ENCODE measurements around the gene STK11.

STK11 gene

DNA sequence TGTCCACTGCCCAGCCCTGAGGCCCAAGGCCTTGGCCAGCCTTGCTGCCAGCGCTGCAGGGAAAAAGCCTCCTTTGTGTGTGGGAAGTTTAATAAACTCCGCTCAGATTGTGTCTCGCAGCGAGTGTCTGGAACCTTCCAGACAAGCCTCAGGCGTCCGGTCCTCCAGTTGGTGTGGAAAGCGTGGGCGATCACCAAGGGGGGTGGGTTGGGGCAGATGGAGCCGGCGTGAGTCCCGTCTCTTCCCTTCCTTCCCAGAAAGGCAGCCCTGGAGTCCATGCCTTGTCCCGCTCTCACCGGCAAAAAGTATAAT, 4.6 kb downstream of the STK11 start:
- no peak for DNase-seq

DNA sequence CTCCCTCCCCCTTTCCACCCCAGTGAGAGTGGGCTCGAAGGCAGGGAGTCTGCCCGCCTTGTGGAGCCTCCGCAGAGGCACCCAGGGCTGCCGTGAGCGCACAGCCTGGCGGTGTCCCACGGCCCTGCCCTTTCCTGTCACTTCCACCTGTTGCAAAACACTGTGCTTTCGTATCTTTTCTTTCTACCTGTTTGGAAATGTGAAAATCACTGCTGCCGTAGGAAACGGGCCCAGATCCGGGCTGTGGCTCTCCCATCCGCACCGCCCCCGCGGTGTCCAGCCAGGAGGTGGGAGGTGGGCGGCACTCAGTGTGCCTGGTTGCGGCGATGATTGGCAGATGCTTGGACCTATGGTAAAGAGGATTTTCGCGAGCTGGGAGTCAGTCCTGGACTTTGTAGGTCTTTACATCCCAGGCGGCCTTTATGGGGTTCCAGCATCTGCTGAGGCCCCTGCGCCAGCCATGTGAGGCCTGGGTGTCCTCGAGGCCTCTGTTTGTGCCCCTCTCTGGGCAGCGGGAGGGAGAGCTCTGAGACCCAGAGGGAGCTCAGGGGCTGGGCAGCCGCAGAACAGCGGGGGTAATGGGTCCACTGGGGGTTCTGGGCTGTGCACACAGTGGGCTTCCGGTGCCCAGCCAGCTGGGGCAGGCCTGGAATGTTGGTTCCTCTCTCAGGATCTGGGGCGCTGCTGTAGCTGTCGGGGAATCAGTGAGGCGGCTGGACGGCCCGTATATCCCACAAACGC, 6.1 kb downstream of the STK11 start:
- DNase-seq = no peak

DNA sequence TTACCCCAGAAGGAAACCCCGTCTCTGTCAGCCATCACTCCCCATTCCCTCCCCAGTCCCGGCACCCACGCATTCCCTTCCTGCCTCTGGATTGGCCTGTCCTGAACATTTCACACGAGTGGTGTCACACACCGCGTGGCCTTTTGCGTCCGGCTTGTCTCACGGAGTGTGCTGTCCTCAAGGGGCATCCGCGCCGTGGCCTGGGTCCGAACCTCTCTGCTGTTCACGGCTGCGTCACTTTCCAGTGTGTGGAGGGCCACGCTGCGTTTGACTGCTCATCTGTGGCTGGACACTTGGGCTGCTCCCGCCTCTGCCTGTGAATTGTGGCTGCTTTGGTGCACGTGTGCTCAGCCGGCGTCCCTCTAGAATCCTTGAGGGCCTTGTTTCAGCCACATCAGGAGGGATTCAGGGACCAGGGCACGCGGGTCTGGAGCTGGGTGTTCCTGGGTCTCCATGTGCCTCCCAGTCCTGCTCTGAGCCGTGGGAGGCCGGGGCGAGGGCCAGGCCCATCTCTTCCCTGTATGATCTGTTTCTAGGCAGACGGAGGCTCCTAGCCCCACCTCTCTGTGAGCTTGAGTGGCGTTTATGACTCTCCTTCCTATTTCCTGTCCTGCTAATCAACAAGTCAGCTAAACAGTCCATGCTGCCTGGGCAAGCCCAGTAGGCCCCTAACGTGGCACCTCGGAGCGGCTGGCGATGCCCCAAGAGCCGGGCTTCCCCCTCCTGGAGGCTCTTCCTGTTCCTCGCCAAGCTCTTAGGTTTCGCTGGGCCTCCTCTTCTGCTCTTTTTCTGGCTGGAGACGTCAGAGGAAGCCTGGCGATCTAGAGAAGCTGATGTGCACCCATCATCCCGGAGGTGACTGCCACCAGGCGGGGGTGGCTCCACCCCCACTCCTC, 8.1 kb downstream of the STK11 start:
- DNase-seq = no peak

DNA sequence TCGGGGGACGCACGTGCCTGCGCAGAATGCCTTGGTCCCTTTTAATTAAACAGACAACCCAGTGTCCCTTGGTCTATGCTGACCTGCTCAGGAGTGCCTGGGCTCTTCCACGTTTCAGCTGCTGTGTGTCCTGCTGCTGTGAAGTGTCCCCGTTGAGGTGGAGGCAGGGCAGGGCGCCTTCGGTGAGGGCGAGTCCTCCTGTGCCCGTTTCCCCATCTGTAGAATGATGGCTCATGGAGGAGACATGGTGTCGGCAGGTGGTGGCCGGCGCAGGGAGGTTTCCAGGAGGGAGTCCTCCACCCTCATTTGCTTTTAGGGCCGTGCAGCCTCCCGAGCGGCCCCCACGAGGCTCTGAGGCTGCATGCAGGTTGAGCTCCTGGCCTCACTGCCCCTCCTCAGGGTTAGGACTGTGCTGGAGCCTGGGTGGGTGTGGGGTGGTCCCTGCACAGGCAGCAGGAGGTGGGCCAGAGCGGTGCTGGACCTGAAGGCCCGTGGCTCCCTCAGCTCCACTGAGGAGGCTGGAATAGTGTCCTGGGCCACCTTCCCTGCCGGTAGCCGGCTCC, 8.8 kb downstream of the STK11 start:
- no peak for DNase-seq

DNA sequence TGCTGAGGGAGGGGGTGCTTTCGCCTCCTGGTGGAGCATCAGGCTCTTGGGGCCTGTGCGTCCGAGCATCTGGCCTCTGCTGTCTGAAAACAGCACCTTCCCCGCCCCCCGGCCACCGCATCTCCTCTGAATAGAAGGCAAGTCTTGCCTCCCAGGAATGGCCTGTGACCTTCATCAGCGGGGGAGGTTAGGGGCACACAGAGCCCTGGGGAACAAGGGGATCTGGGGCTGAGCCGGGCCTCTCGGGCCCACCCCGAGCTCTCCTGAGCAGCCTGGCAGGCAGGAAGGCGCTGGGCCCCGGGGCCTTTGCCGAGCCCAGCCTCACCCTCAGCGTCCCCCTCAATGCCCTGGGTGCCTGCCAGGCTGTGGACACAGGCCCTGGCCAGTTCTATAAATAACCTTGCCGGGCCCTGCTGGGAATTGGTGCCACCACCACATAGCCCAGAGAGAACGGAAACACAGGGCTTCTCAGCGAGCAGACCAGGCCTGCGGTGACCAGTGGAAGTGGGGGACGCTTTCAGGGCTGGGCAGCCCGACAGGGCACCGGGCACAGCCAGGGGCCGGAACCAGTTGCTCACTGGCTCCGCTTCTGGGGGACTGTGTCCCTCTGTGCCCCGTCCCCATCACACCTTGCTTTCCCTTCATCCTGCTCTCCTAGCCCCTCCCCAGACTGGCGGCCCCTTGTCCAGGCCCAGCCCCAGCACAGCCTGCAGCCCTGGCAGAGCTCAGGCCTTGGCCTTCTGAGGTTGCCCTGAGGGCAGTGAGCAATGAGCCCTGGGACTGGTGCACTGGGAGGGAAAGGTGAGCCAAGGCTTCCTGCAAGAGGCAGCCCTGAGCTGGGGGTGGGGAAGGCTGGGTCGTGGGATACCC, 9.5 kb downstream of the STK11 start:
- DNase-seq = no peak

DNA sequence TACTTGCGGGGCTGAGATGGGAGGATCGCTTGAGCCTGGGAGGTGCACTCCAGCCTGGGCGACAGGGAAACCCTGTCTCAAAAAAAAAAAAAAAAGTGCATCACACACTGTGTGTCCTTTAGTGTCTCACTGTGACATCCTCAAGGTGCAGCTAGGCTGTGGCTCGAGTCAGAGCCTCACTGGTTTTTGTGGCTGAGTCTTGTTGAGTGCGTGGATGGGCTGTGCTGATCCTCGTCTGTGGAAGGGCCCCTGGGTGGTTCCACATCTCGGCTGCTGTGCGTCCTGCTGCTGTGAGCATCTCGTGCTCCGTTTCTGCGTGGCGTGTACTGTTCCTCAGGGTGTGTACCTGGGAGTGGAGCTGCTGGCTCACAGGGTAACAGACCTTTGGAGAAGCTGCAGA, 11.2 kb downstream of the STK11 start:
- no peak for DNase-seq

DNA sequence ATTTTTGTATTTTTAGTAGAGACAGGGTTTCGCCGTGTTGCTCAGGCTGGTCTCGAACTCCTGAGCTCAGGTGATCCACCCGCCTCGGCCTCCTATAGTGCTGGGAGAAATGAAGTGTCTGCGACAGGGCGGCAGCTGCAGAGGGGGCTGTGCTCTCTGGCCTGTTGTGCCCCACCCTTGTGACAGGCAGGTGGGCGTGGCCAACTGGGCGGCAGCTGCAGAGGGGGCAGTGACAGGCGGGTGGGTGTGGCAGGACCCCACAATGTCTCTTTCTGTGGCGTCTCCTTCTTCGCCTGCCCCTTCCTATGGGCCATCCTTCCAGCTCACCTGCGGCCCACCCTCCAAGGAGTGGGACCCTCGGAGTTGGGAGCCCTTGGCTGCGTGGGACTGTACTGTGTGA, 11.8 kb downstream of the STK11 start:
- no peak for DNase-seq

DNA sequence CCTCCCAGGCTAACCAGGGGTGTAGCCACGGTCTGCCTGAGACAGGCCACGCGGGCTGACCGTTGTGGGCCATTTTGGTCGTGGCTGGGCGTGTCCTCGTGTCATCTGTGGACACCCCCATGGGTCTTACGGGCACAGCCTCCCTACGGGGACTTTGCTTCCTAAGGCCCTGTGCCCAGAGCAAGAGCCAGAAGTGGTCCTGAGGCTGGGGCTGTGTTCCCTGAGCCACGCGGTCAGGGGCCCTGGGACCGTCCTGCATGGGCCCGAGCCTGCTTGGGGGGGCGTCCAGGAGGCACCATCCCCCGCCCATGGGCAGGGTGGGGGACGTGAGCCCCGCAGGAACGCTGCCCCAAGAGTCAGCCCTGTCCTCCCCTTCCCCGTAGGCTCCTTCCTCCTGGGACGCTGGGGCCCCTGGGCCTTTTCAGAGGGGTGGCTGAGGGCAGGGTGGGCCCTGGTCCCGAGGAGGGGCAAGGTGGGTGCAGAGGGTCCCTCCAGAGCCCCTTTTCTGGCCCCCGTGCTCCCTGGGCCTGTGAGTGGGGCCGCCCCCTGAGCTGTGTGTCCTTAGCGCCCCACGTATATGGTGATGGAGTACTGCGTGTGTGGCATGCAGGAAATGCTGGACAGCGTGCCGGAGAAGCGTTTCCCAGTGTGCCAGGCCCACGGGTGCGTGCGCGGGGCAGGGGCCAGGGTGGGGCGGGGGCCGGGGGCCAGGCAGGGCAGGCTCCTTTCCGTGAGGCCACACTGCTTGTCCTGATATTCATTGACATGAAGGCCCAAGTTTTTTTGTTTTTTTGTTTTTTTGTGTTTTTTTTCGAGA, 13.4 kb downstream of the STK11 start:
- DNase-seq = no peak

DNA sequence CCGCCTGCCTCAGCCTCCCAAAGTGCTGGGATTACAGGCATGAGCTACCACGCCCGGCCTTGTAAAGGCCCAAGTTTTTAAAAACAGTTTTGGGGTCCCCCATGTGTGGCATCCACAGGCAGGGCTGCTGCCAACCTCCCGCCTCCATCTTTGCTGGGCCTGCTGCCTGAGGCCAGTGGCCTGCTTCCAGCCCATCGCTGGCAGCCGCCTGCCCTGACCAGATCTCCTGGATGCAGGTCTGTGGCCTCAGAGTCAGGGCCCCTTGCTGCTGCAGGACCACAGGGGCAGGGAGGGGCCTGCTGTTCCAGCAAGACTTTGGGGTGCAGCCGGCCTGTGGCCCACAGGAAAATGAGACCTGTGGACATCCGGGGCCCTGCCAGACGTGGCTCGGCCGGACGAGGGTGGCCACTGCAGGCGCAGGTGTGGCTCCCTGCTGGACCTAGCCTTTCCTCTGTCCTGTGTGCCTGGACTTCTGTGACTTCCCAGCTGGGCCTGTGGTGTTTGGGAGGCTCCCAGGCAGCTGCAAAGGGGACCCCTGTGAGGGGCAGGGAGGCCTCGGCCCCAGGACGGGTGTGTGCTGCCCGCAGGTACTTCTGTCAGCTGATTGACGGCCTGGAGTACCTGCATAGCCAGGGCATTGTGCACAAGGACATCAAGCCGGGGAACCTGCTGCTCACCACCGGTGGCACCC, 14.4 kb downstream of the STK11 start:
- DNase-seq = no peak

DNA sequence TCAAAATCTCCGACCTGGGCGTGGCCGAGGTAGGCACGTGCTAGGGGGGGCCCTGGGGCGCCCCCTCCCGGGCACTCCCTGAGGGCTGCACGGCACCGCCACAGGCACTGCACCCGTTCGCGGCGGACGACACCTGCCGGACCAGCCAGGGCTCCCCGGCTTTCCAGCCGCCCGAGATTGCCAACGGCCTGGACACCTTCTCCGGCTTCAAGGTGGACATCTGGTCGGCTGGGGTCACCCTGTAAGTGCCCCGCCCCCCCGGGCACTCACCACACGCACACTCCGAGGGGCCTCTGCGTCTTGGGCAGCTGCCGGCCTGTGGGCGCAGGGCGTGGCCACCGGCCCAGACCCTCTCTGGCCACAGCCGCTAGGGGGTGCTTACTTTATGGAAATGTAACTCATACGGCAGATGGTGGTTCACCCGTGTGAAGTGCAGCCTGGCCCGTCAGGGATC, 14.9 kb downstream of the STK11 start:
- no peak for DNase-seq

DNA sequence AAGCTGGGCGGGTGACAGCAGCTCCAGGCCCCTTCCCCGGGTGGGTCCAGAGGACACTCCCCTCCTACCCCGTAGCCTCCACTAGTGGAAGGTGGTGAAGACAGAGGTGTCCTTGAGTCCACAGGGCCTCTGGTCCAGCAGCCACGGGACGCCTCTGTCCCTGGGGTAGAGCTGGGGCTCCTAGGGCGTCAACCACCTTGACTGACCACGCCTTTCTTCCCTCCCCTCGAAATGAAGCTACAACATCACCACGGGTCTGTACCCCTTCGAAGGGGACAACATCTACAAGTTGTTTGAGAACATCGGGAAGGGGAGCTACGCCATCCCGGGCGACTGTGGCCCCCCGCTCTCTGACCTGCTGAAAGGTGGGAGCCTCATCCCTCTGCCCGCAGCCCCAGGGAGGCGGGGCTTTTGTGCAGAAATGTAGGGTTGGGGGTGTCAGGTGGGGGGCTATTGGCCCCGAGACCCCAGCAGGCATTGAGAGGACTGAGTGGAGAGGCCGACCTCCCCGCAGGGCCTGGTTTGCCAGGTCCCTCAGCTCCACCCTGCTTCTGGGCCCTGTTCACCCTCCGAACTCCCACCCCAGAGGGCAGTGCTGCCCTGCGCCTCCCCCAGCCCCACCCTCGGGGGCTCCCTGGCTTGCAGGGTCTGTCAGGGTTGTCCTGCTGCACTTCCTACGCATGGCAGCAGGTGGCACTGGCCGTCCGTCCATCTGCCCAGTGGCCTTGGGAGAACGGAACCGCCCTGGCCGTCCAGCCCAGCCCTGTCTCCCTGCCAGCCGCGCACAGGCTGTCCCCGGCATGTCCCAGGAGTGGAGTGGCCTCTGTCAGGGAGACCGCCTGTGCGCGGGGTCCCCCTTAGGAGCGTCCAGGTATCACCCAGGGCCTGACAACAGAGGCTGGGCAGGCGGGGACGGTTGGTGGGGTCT, 15.7 kb downstream of the STK11 start:
- no peak for DNase-seq

DNA sequence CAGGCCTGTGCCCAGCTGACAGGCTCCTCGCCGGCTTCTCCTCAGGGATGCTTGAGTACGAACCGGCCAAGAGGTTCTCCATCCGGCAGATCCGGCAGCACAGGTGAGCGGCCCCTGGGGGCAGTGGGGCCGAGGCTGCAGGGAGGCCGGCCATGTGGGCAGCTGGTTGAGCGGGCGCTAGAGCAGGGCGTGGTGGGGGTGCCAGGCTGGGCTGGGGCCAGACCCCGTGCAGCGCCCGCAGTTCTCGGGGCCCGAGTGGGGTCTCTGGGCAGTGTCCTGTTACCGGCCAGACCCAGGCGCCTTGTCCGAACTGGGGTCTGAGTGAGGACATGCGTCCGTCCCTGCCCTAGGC, 16.3 kb downstream of the STK11 start:
- no peak for DNase-seq

DNA sequence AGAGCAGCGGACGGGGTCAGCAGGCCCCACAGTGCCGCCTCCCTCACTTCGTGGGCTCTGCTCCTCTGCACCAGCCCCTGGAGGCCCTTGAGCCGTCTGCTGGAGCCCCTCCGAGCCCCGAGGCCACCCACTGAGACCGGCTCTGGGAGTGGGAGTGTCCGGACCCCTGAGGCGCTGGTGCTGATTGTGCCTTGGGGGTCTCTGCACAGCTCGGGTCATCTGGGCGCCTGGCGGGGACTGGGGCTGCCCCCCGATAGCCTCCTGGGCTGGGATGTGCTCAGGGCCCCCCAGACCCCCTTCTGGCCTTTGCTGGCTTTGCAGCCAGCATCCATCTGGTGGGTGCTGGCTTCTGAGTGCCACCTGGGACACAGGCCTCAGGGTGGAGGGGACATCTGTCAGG, 16.8 kb downstream of the STK11 start:
- no peak for DNase-seq

DNA sequence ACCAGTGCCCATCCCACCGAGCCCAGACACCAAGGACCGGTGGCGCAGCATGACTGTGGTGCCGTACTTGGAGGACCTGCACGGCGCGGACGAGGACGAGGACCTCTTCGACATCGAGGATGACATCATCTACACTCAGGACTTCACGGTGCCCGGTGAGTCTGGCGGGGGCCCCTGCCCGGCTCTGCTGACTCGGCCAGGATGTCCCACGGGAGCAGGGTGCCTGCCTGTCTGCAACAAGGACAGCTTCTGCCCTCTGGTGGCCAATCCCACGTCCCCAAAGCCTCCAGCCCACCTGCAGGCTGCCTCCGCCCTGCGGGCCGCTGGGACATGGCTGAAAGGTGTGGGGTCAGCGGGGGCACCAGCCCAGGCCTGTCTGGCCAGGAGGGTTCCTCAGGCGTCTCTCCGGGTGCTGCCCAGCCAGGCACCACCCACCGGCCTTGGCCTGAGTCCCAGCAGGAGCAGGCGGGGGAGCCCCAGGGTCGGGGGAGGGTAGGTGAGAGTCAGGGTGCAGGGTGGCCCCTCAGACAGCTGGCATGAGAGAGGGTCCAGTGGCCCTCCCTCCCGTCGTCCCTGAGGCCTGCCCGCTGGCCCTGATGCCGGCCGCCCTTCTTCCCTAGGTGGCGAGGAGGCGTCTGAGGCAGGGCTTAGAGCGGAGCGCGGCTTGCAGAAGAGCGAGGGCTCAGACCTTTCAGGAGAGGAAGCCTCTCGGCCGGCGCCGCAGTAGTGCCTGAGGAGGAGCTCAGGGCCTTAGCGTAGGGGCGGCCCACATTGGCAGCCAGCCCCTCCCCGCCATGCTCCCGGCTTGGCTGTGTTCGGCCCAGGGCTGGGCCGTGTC, 17.7 kb downstream of the STK11 start:
- peak in 1 of 2 experiments; percentile 42 for DNase-seq

DNA sequence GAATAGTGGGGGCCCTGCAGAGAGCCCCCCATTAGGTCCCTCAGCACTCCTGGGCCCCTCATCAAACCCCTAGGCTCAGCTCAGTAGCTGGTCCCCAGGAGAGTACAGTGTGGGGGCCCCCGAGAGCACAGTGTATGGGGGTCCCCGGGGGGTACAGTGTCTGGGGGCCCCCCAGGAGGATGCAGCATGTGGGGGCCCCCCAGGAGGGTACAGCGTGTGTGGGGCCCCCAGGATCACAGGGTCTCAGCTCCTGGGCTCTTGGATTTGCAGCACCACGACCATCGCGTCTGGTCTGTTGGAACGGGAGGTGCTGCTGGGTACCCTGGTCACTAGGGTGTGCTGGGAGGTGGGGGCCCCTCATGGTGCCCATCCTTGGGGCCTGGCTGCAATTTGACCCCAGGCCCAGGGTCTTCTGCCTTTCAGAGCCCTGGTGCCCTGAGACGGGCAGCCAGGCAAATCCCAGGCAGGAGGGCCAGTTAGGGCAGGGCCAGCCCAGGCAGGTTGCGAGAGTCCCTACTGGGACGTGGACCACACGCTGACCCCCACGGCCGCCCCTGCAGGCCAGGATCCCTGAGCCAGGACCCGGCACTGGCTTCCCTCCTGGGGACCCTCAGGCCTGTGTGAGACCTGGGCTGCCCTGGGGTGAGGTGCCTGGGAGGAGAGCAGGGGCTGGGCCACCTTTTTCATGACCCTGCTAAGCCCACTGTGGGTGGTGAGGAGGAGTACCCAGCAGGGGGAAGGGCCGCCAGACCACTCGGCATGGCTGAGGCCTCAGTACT, 18.7 kb downstream of the STK11 start:
- no peak for DNase-seq

DNA sequence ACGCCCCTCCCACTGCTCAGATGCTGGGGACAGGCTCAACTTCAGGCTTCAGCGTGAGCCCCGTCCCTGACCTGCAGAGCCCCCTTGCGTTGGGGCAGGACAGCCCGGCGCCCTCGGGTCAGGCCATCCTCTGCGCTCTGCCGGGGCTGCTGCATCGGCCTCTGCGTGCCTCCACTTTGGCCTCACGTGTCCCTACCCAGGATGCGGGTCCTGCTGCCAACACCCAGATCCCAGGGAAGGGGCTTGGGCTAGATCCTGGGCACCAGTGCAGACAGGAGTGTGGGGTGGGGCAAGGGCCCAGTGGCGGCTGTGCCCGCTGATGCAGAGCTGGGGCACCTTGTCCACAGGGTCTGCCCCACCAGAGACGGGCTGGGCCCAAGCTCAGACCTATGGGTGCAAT, 19.3 kb downstream of the STK11 start:
- no peak for DNase-seq

DNA sequence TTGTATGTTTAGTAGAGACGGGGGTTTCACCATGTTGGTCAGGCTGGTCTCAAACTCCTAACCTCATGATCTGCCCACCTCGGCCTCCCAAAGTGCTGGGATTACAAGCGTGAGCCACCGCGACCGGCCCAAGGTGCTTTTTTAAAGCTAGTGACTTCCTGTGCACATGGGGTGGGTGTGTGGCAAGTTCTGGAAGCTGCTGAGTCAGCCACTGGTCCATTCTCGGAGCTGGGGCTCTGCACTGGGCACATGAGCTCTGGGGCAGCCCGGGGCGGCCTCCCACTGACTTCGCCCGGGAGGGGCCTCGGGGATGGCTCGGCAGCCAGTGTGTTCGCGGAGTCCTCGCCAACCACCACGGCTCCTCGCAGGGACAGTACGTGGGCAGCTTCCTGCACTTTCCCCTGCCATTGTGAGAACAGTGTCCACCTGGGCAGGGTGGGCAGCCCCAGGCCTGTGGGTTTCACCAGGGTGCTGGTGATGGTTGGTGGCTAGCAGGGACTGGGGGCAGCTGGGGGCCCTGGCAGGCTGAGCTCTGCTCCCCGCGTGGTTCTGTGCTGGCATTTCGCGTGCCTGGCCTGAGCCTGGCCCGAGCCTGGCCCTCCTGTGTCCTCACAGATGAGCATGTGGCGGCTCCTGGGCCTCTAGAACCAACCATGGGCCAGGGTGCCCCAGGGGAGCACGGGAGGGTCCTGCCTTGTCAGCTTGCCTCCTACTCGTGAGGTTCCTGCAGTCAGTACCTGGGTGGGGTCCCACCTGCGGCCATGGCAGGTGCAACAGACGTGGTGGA, 20.1 kb downstream of the STK11 start:
- no peak for DNase-seq

DNA sequence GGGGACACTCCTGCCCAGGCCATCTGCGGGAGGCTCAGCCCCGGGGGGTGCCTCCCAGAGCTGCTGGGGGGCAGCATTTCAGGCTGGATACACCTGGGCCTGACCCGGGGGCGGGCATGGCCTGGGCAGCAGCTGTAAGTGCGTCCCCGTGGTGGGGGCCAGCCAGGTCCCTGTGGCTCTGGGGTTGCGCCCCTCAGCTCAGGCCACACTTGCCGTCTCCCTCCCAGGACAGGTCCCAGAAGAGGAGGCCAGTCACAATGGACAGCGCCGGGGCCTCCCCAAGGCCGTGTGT, 20.6 kb downstream of the STK11 start:
- no peak for DNase-seq
